GM12878 (cell line): ENCODE data around the gene ATP13A2.

Experiments
- BRCA1 ChIP-seq: IDR thresholded peaks from 2 replicates; pipeline ENCODE4 v1.6.1; 2011; ENCODE audit warnings: low read depth, low read length, improper control_type of control experiment
- CEBPZ ChIP-seq: fragments of 150-350 bp; IDR thresholded peaks from 2 replicates; pipeline ENCODE4 v1.6.1; 2016; ENCODE audit warnings: low read depth, low read length
- CTCF ChIP-seq, 3 experiments: IDR thresholded peaks in 2 of 3; conservative IDR thresholded peaks in 1 of 3; 2 replicates each; pipeline ENCODE4 v1.5.1; 2011; ENCODE audit warnings: low read depth in 3 of 3, low read length in 3 of 3, mild to moderate bottlenecking in 3 of 3, control low read depth in 2 of 3, moderate library complexity in 2 of 3, inconsistent platforms in 1 of 3, mixed read lengths in 1 of 3; ENCODE audit not compliant: control insufficient read depth in 2 of 3, insufficient read depth in 1 of 3; ENCODE audit errors: extremely low read depth in 1 of 3
- EP300 ChIP-seq, 2 experiments: fragments of 150-350 bp in 1 of 2; IDR thresholded peaks; 2 replicates each; pipeline ENCODE4 v1.6.1; 2011 to 2012; ENCODE audit warnings: low read depth in 2 of 2, low read length in 2 of 2, borderline replicate concordance in 1 of 2, improper control_type of control experiment in 1 of 2, inconsistent platforms in 1 of 2; ENCODE audit not compliant: control insufficient read depth in 1 of 2
- FOXM1 ChIP-seq: IDR thresholded peaks from 2 replicates; pipeline ENCODE4 v1.6.1; 2012; ENCODE audit warnings: low read depth, mild to moderate bottlenecking, inconsistent platforms, low read length, moderate library complexity
- JUNB ChIP-seq: IDR thresholded peaks from 2 replicates; pipeline ENCODE4 v1.6.1; 2016; ENCODE audit warnings: antibody characterized with exemption, mild to moderate bottlenecking
- JUND ChIP-seq: IDR thresholded peaks from 2 replicates; pipeline ENCODE4 v1.6.1; 2012; ENCODE audit warnings: low read depth, mild to moderate bottlenecking, low read length, improper control_type of control experiment, moderate library complexity
- PBX3 ChIP-seq: IDR thresholded peaks from 2 replicates; pipeline ENCODE4 v1.6.1; 2011; ENCODE audit warnings: mild to moderate bottlenecking, low read depth, low read length, moderate library complexity; ENCODE audit not compliant: insufficient replicate concordance
- POLR2A ChIP-seq: IDR thresholded peaks from 2 replicates; pipeline ENCODE4 v1.6.1; 2011; ENCODE audit warnings: low read depth, mild to moderate bottlenecking, low read length
- ZBTB33 ChIP-seq: fragments of 450-650 bp; IDR thresholded peaks from 2 replicates; pipeline ENCODE4 v1.6.1; 2017; ENCODE audit warnings: mild to moderate bottlenecking
- ZNF24 ChIP-seq: fragments of 450-650 bp; IDR thresholded peaks from 2 replicates; pipeline ENCODE4 v1.6.1; 2017; ENCODE audit warnings: antibody characterized with exemption, mild to moderate bottlenecking

- TF ChIP-seq CTCF (IDR thresholded peaks at IDR 0.05 in 2 of 3, conservative IDR thresholded peaks at IDR 0.05 in 1 of 3; ENCODE audit: control insufficient read depth in 2 of 3, extremely low read depth in 1 of 3, insufficient read depth in 1 of 3, low read depth in 3 of 3, low read length in 3 of 3) (no peak), CEBPZ (no peak), POLR2A (no peak), FOXM1 (no peak), BRCA1 (no peak), ZNF24 (no peak), PBX3 (no peak), JUNB (no peak), ZBTB33 (no peak), JUND (no peak), EP300 (IDR thresholded peaks at IDR 0.05; ENCODE audit: borderline replicate concordance in 1 of 2, control insufficient read depth in 1 of 2, low read depth in 2 of 2, low read length in 2 of 2) (no peak)
Measured at GRCh38 chr1:17001760-17002523, 9.8 kb downstream of the ATP13A2 start.
